Kidney (tissue), 14 donors: ENCODE data around the gene COA1. TPM values are rescaled to one million over a fixed set of nuclear protein-coding genes. Genes with fewer than 3 reads are reported as not detected.
A peak's percentile ranks its signal among the peaks of the same experiment; 100 is the strongest.

ENCODE experiments used
- DNase-seq, 5 donors: peaks; one replicate each; pipeline ENCODE4 v3.0.0-alpha.2; 2013 to 2020
- FAIRE-seq: peaks from 2 replicates; lab custom pipeline; 2012; peaks lifted over from hg19 to GRCh38; lab: Jason Lieb, UNC
- H3K27ac ChIP-seq, 2 donors: one replicate each; pipeline ENCODE4 v1.7.0; 2013; ENCODE audit warnings: low read depth in 2 of 2, low read length in 2 of 2, inconsistent platforms in 1 of 2
- H3K27me3 ChIP-seq: one replicate; pipeline ENCODE4 v1.7.1; 2013; ENCODE audit warnings: low read length, inconsistent platforms; ENCODE audit not compliant: control insufficient read depth, insufficient read depth
- H3K36me3 ChIP-seq, 3 donors: one replicate each; pipeline versions ENCODE4 v1.7.0 to v1.7.1; 2013; ENCODE audit warnings: low read length in 3 of 3, control low read depth in 1 of 3, inconsistent platforms in 1 of 3; ENCODE audit not compliant: insufficient read depth in 3 of 3, control insufficient read depth in 2 of 3
- H3K4me1 ChIP-seq, 3 donors: one replicate each; pipeline versions ENCODE4 v1.7.0 to v1.7.1; 2013; ENCODE audit warnings: low read length in 3 of 3, inconsistent platforms in 1 of 3, low read depth in 1 of 3; ENCODE audit not compliant: control insufficient read depth in 2 of 3, insufficient read depth in 2 of 3
- H3K4me3 ChIP-seq, 3 donors: one replicate each; pipeline versions ENCODE4 v1.7.0 to v1.8.1; 2013; ENCODE audit warnings: low read length in 3 of 3, control low read depth in 1 of 3, inconsistent platforms in 1 of 3
- H3K9ac ChIP-seq, 3 donors: one replicate each; pipeline versions ENCODE4 v1.7.0 to v1.7.1; 2013; ENCODE audit warnings: low read length in 3 of 3, control low read depth in 1 of 3, inconsistent platforms in 1 of 3
- H3K9me3 ChIP-seq, 3 donors: one replicate each; pipeline versions ENCODE4 v1.7.0 to v1.7.1; 2013; ENCODE audit warnings: low read length in 3 of 3, control low read depth in 1 of 3, inconsistent platforms in 1 of 3; ENCODE audit not compliant: control insufficient read depth in 2 of 3, insufficient read depth in 1 of 3
- CTCF ChIP-seq: IDR thresholded peaks from 3 replicates; pipeline ENCODE4 v1.5.1; 2012; ENCODE audit warnings: mild to moderate bottlenecking, moderate library complexity, borderline replicate concordance; ENCODE audit not compliant: insufficient read depth; ENCODE audit errors: extremely low read depth
- intact Hi-C: fragments of 100-400 bp; cut with DNase I; formaldehyde crosslinking; loops from one replicate; pipeline ENCODE4 v1.11.1; 2022
- polyA plus RNA-seq: library from polyadenylated mRNA; stranded (reverse); fragments of 350-450 nt; fragmentation: Illumina TruSeq; extraction: RNeasy Lipid Tissue Mini Kit (QIAGEN cat#74804); gene quantifications from one replicate; pipeline ENCODE4 v1.2.3, GENCODE V29; 2014; ENCODE audit warnings: low read depth, low replicate concordance; ENCODE audit not compliant: insufficient read depth
- total RNA-seq: library from RNA; stranded (reverse); fragmentation: NEBNext Ultra II Directional; extraction: Animal tissue kit (Norgen Biotek cat#: 25700); gene quantifications from one replicate; pipeline ENCODE4 v1.2.1, GENCODE V29; 2021
- donor health status: control.
- donor health status: control.
- donor health status: control.
- donor health status: control.
- donor health status: control.
- donor health status: DM: yes; HTN: yes; CAD: no.
- donor health status: Normal renal cell carcinoma (clear cell type).

Gene COA1
- total and polyA plus RNA-seq, 2 donors from 2014 or later = 49.6 to 58.9 TPM

- Histone ChIP-seq H3K36me3 (peaks cover 0 to 12% (median 0%) of the 10 kb centered on the region in 3 donors), H3K4me3 (no peak overlapping the region), H3K27me3 (no peaks in the 10 kb centered on the region), H3K27ac (no peak overlapping the region), H3K9me3 (no peaks in the 10 kb centered on the region), H3K4me1 (peaks cover 0 to 13% (median 7%) of the 10 kb centered on the region in 3 donors), H3K9ac (no peak overlapping the region)
- no peak for DNase-seq
- no peak for FAIRE-seq
- TF ChIP-seq CTCF = no peak
- intact Hi-C loops = no loop called here
Measured at GRCh38 chr7:43767311-43767710, 38.0 kb upstream of the COA1 start.

GRCh38 chr7:43766564-43766963, 37.2 kb upstream of the COA1 start:
- TF ChIP-seq CTCF = no peak
- Histone ChIP-seq H3K4me3 (no peak overlapping the region), H3K27ac (no peak overlapping the region), H3K27me3 (no peaks in the 10 kb centered on the region), H3K9ac (no peak overlapping the region), H3K36me3 (peaks cover 0 to 4% (median 0%) of the 10 kb centered on the region in 3 donors), H3K9me3 (no peaks in the 10 kb centered on the region), H3K4me1 (peaks cover 0 to 13% (median 7%) of the 10 kb centered on the region in 3 donors)
- intact Hi-C loops = no loop called here
- FAIRE-seq (no peak), DNase-seq (no peak)

GRCh38 chr7:43764807-43765491, 35.6 kb upstream of the COA1 start:
- H3K9me3 ChIP-seq = no peaks in the 10 kb centered on the region
- no peak overlapping the region for H3K9ac ChIP-seq
- FAIRE-seq (no peak), DNase-seq (no peak)
- TF ChIP-seq CTCF = no peak
- intact Hi-C loops = no loop called here
- H3K4me1 ChIP-seq = peaks cover 0 to 8% (median 5%) of the 10 kb centered on the region in 3 donors
- no peaks in the 10 kb centered on the region for H3K36me3 ChIP-seq
- H3K27me3 ChIP-seq = no peaks in the 10 kb centered on the region
- peak overlapping the region; percentile 33 to 41 for H3K27ac ChIP-seq
- H3K4me3 ChIP-seq = peak overlapping the region in 1 of 3 donors; percentile 7
